ENCODE measurements around the gene AWAT2. TPM values are rescaled to one million over a fixed set of nuclear protein-coding genes. Genes with fewer than 3 reads are reported as not detected.

The AWAT2 gene
- total and polyA plus RNA-seq, 10 of the 15 experiments (the other 5 are each of a cell fraction or from before 2014, with no cell fraction given) = not detected

GRCh38 chrX:70079297-70079696 is 29.6 kb upstream of the AWAT2 start:
- SMC1A ChIA-PET (ENCODE audit: uncharacterized antibody, unreplicated experiment) = no interaction called here
- Histone ChIP-seq H3K9ac (ENCODE audit: control insufficient read depth, insufficient read depth, low read length) (no peak overlapping the region), H3K4me1 (ENCODE audit: control insufficient read depth, insufficient read depth, low read length) (no peaks in the 10 kb centered on the region), H3K4me3 (no peak overlapping the region), H3K4me2 (ENCODE audit: control insufficient read depth, insufficient read depth) (no peak overlapping the region), H4K20me1 (ENCODE audit: control insufficient read depth, insufficient read depth) (no peaks in the 10 kb centered on the region), H3K79me2 (ENCODE audit: control insufficient read depth, insufficient read depth, low read length) (no peaks in the 10 kb centered on the region), H2AFZ (ENCODE audit: control insufficient read depth, low read depth, low read length) (no peak overlapping the region), H3K36me3 (ENCODE audit: control insufficient read depth in 2 of 2, insufficient read depth in 2 of 2, low read length in 1 of 2) (no peaks in the 10 kb centered on the region), H3K9me3 (replicated peaks; ENCODE audit: control insufficient read depth, insufficient read depth, low read length) (no peaks in the 10 kb centered on the region), H3K27me3 (replicated peaks in 1 of 2; ENCODE audit: control insufficient read depth in 2 of 2, insufficient read depth in 2 of 2, low read length in 1 of 2) (no peaks in the 10 kb centered on the region), H3K27ac (ENCODE audit: control insufficient read depth, insufficient read depth) (no peak overlapping the region)
- POLR2A ChIA-PET = no interaction called here
- ATAC-seq = no peak
- CTCF ChIA-PET = interaction anchor here (1.8 kb wide), 1 partner anchor 46 kb away, joined by 5 read pairs; no protein-coding TSS in a partner anchor
- FAIRE-seq = no peak
- WGBS (ENCODE audit: insufficient coverage, insufficient replicate concordance, low lambda C conversion rate, missing lambda C conversion rate) = 41% methylated on average over 5 of the region's 5 CpGs
- in situ Hi-C loops (cut with MboI) = no loop called here
- no TSS peak for BruUV-seq (replicated peaks)
- TF ChIP-seq NR2F1 (conservative IDR thresholded peaks at IDR 0.05) = no peak
- no peak for TF ChIP-seq ZNF24 (IDR thresholded peaks at IDR 0.05)
- TF ChIP-seq EZH2 (IDR thresholded peaks at IDR 0.05; ENCODE audit: borderline replicate concordance, control insufficient read depth, low read depth, low read length) = no peak
- no peak for TF ChIP-seq MYC (IDR thresholded peaks at IDR 0.05; ENCODE audit: insufficient read depth, insufficient read length, insufficient replicate concordance, low read length, severe bottlenecking)
- no peak for TF ChIP-seq HSF1 (IDR thresholded peaks at IDR 0.05; ENCODE audit: low read depth, low read length)
- no peak for TF ChIP-seq NRF1 (conservative IDR thresholded peaks at IDR 0.05; ENCODE audit: low read depth, low read length)
- no peak for TF ChIP-seq ESRRA (IDR thresholded peaks at IDR 0.05; ENCODE audit: low read length)
- no peak for TF ChIP-seq SREBF2 (IDR thresholded peaks at IDR 0.05; ENCODE audit: low read length)
- no peak for TF ChIP-seq IRF3 (IDR thresholded peaks at IDR 0.05)
- no peak for DNase-seq (ENCODE audit: low read depth, low spot score)
- RAD21 ChIA-PET (ENCODE audit: unreplicated experiment) = no interaction called here
- intact Hi-C loops (cut with micrococcal nuclease; ENCODE audit: unreplicated experiment) = no loop called here
